ENCODE results near the gene UBE2H. TPM values are rescaled to one million over a fixed set of nuclear protein-coding genes. Genes with fewer than 3 reads are reported as not detected.
A peak's percentile ranks its signal among the peaks of the same experiment; 100 is the strongest.
"Not testable (repeated sequence)": the region's sequence is repeated elsewhere in the genome, so short reads cannot be mapped to it uniquely, and the experiment has no call there.

The UBE2H gene
- total and polyA plus RNA-seq, 8 donors: 19.2 to 150 (median 49.0) TPM

- H3K27me3 ChIP-seq: no peaks in the 10 kb centered on the region
- intact Hi-C loops (cut with DNase I; ENCODE audit: low total_unique reads): no loop called here
- no peaks in the 10 kb centered on the region for H3K9me3 ChIP-seq
- H3K27ac ChIP-seq: no peak overlapping the region
- DNase-seq: no peak
- H3K4me1 ChIP-seq: peaks cover 0 to 8% (median 6%) of the 10 kb centered on the region in 4 donors
- H3K36me3 ChIP-seq: no peaks in the 10 kb centered on the region
- TF ChIP-seq POLR2AphosphoS5 (IDR thresholded peaks at IDR 0.05): no peak
- no peak for TF ChIP-seq EP300 (IDR thresholded peaks at IDR 0.05)
- TF ChIP-seq POLR2A (IDR thresholded peaks at IDR 0.05): no peak
- no peak for TF ChIP-seq CTCF (IDR thresholded peaks at IDR 0.05)
- WGBS, 5 donors: 78 to 89% (median 82%) methylated on average over 11 of the region's 11 CpGs
- H3K4me3 ChIP-seq: no peak overlapping the region
Measured at GRCh38 chr7:129968592-129969383, 16.0 kb upstream of the UBE2H start.

- H3K4me3 ChIP-seq; H3K27me3 ChIP-seq; H3K9me3 ChIP-seq; H3K36me3 ChIP-seq; H3K27ac ChIP-seq; intact Hi-C loops (cut with DNase I; ENCODE audit: low total_unique reads); DNase-seq: not testable (repeated sequence)
- peaks cover 0 to 18% (median 4%) of the 10 kb centered on the region in 4 donors for H3K4me1 ChIP-seq
- WGBS, 5 donors: 95 to 100% (median 95%) methylated on average over 4 of the region's 4 CpGs
Measured at GRCh38 chr7:129960204-129960475, 7.4 kb upstream of the UBE2H start.

- WGBS, 5 donors: 85 to 90% (median 90%) methylated on average over 12 of the region's 12 CpGs
- no peaks in the 10 kb centered on the region for H3K36me3 ChIP-seq
- DNase-seq: peak in 1 of 2 donors; percentile 47
- TF ChIP-seq EP300 (IDR thresholded peaks at IDR 0.05): no peak
- TF ChIP-seq POLR2A (IDR thresholded peaks at IDR 0.05): no peak
- peak overlapping the region in 1 of 5 donors; percentile 50 for H3K27ac ChIP-seq
- no peaks in the 10 kb centered on the region for H3K9me3 ChIP-seq
- H3K4me3 ChIP-seq: no peak overlapping the region
- peaks cover 0 to 18% (median 4%) of the 10 kb centered on the region in 4 donors for H3K4me1 ChIP-seq
- no peaks in the 10 kb centered on the region for H3K27me3 ChIP-seq
- intact Hi-C loops (cut with DNase I; ENCODE audit: low total_unique reads): no loop called here
Measured at GRCh38 chr7:129959471-129960203, 6.9 kb upstream of the UBE2H start.

GRCh38 chr7:129958643-129959470 lies 6.1 kb upstream of the UBE2H start:
- no peak overlapping the region for H3K4me3 ChIP-seq
- peak overlapping the region in 2 of 5 donors; percentile 10 to 50 for H3K27ac ChIP-seq
- H3K9me3 ChIP-seq: no peaks in the 10 kb centered on the region
- H3K27me3 ChIP-seq: no peaks in the 10 kb centered on the region
- H3K4me1 ChIP-seq: peaks cover 0 to 18% (median 4%) of the 10 kb centered on the region in 4 donors
- DNase-seq: peak; percentile 67 to 79
- intact Hi-C loops (cut with DNase I; ENCODE audit: low total_unique reads): no loop called here
- 32 to 49% (median 45%) methylated on average over 9 of the region's 9 CpGs for WGBS, 5 donors
- no peak for TF ChIP-seq POLR2A (IDR thresholded peaks at IDR 0.05)
- TF ChIP-seq EP300 (IDR thresholded peaks at IDR 0.05): no peak
- TF ChIP-seq POLR2AphosphoS5 (IDR thresholded peaks at IDR 0.05): peak in 2 of 3 donors; percentile 57 to 64
- TF ChIP-seq CTCF (IDR thresholded peaks at IDR 0.05): no peak
- no peaks in the 10 kb centered on the region for H3K36me3 ChIP-seq

- Histone ChIP-seq H3K27ac (no peak overlapping the region), H3K4me1 (peaks cover 0 to 27% (median 9%) of the 10 kb centered on the region in 4 donors), H3K27me3 (no peaks in the 10 kb centered on the region), H3K9me3 (no peaks in the 10 kb centered on the region), H3K4me3 (no peak overlapping the region), H3K36me3 (no peaks in the 10 kb centered on the region)
- TF ChIP-seq CTCF (IDR thresholded peaks at IDR 0.05): no peak
- no peak for TF ChIP-seq EP300 (IDR thresholded peaks at IDR 0.05)
- TF ChIP-seq POLR2AphosphoS5 (IDR thresholded peaks at IDR 0.05): no peak
- no peak for TF ChIP-seq POLR2A (IDR thresholded peaks at IDR 0.05)
- intact Hi-C loops (cut with DNase I; ENCODE audit: low total_unique reads): no loop called here
- 89 to 94% (median 91%) methylated on average over 8 of the region's 8 CpGs for WGBS, 5 donors
- DNase-seq: no peak
Measured at GRCh38 chr7:129955993-129956543, 3.3 kb upstream of the UBE2H start.

Measured in stomach (tissue), 9 donors.